SK-N-SH (cell line): ENCODE measurements around the gene UCP3. TPM values are rescaled to one million over a fixed set of nuclear protein-coding genes. Genes with fewer than 3 reads are reported as not detected.

Source experiments
- CTCF ChIA-PET: fragments of 300-600, 350-600 bp; formaldehyde crosslinking; extraction: SDS; loops from one replicate; lab custom pipeline; 2021; lab: Yijun Ruan, JAX
- POLR2A ChIA-PET: fragments of 350-600 bp; sonication (Branson Sonifier 250); formaldehyde crosslinking; extraction: SDS; loops from one replicate; lab custom pipeline; 2020; ENCODE audit warnings: antibody characterized with exemption, inconsistent platforms; lab: Yijun Ruan, JAX
- DNase-seq: peaks from one replicate; pipeline ENCODE4 v3.0.0; 2012
- H2AFZ ChIP-seq: fragments of 200-600 bp; sonication (generic); 2 replicates; pipeline ENCODE4 v1.8.1; 2016; ENCODE audit warnings: antibody characterized with exemption, mild to moderate bottlenecking, low read depth
- H3F3A ChIP-seq: fragments of 200-600 bp; sonication (generic); replicated peaks from 2 replicates; pipeline ENCODE3; 2016; ENCODE audit warnings: antibody characterized with exemption, mild to moderate bottlenecking; ENCODE audit not compliant: insufficient read depth
- H3K27ac ChIP-seq, 2 experiments: fragments of 200-500 bp in 1 of 2; fragments of 200-600 bp in 1 of 2; sonication (Bioruptor generic) in 1 of 2; sonication (generic), shearing (Covaris generic) in 1 of 2; 2 replicates each; pipeline versions ENCODE4 v1.5.1 to v1.6.1; 2014 to 2016; ENCODE audit warnings: low read depth in 2 of 2, inconsistent platforms in 1 of 2, low read length in 1 of 2, mild to moderate bottlenecking in 1 of 2, mixed read lengths in 1 of 2
- H3K27me3 ChIP-seq: fragments of 200-600 bp; sonication (generic), shearing (Covaris generic); 2 replicates; pipeline ENCODE4 v1.6.1; 2016; ENCODE audit warnings: mixed run types; ENCODE audit not compliant: insufficient read depth
- H3K36me3 ChIP-seq, 2 experiments: fragments of 200-500 bp in 1 of 2; fragments of 200-600 bp in 1 of 2; sonication (Bioruptor generic) in 1 of 2; sonication (generic) in 1 of 2; replicated peaks in 1 of 2; 2 replicates each; pipeline versions ENCODE3 to v1.5.1; 2014 to 2016; ENCODE audit warnings: low read length in 1 of 2, mild to moderate bottlenecking in 1 of 2; ENCODE audit not compliant: insufficient read depth in 2 of 2, control insufficient read depth in 1 of 2
- H3K4me1 ChIP-seq, 2 experiments: fragments of 200-500 bp in 1 of 2; fragments of 200-600 bp in 1 of 2; sonication (Bioruptor generic) in 1 of 2; sonication (generic), shearing (Covaris generic) in 1 of 2; 2 replicates each; pipeline versions ENCODE4 v1.5.1 to v1.6.1; 2014 to 2016; ENCODE audit warnings: low read depth in 1 of 2, low read length in 1 of 2, mixed run types in 1 of 2; ENCODE audit not compliant: insufficient read depth in 2 of 2, control insufficient read depth in 1 of 2
- H3K4me2 ChIP-seq: fragments of 200-600 bp; sonication (generic), shearing (Covaris generic); 2 replicates; pipeline ENCODE4 v1.6.1; 2017; ENCODE audit warnings: mixed run types
- H3K4me3 ChIP-seq, 2 experiments: fragments of 200-500 bp in 1 of 2; fragments of 200-600 bp in 1 of 2; sonication (Bioruptor generic) in 1 of 2; sonication (generic), shearing (Covaris generic) in 1 of 2; 2 replicates each; pipeline versions ENCODE4 v1.5.1 to v1.8.1; 2014 to 2016; ENCODE audit warnings: low read depth in 2 of 2, inconsistent platforms in 1 of 2, low read length in 1 of 2, mild to moderate bottlenecking in 1 of 2, mixed read lengths in 1 of 2, moderate library complexity in 1 of 2
- H3K79me2 ChIP-seq: fragments of 200-600 bp; sonication (generic); 2 replicates; pipeline ENCODE4 v1.8.1; 2017; ENCODE audit warnings: mild to moderate bottlenecking; ENCODE audit not compliant: insufficient read depth
- H3K9ac ChIP-seq: fragments of 200-600 bp; sonication (generic); 2 replicates; pipeline ENCODE4 v1.6.1; 2017; ENCODE audit warnings: mixed run types
- H3K9me2 ChIP-seq: fragments of 200-600 bp; sonication (generic); 2 replicates; pipeline ENCODE4 v1.6.1; 2017; ENCODE audit warnings: mixed run types
- H3K9me3 ChIP-seq: fragments of 200-600 bp; sonication (generic); 2 replicates; pipeline ENCODE4 v1.6.1; 2017; ENCODE audit warnings: mixed run types, mild to moderate bottlenecking, moderate library complexity
- H4K20me1 ChIP-seq: fragments of 200-600 bp; sonication (generic); 2 replicates; pipeline ENCODE4 v1.6.1; 2017; ENCODE audit warnings: mild to moderate bottlenecking, mixed run types; ENCODE audit not compliant: insufficient read depth
- CHD2 ChIP-seq: fragments of 150-350 bp; IDR thresholded peaks from 2 replicates; pipeline ENCODE4 v1.6.1; 2018; ENCODE audit warnings: low read length; ENCODE audit not compliant: partially characterized antibody
- GATA2 ChIP-seq: sonication (generic); formaldehyde crosslinking; IDR thresholded peaks from 2 replicates; pipeline ENCODE4 v1.5.0; 2020; ENCODE audit warnings: mild to moderate bottlenecking, missing genetic modification reagents
- NRF1 ChIP-seq: IDR thresholded peaks from 2 replicates; pipeline ENCODE4 v1.6.1; 2012; ENCODE audit warnings: low read depth, mild to moderate bottlenecking, low read length
- POLR2AphosphoS5 ChIP-seq: IDR thresholded peaks from 2 replicates; pipeline ENCODE4 v1.6.1; 2012; ENCODE audit warnings: low read depth, low read length
- REST ChIP-seq: IDR thresholded peaks from 2 replicates; pipeline ENCODE4 v1.6.1; 2012; ENCODE audit warnings: mild to moderate bottlenecking, low read depth, low read length, moderate library complexity
- RXRA ChIP-seq: IDR thresholded peaks from 2 replicates; pipeline ENCODE4 v1.4.0; 2012; ENCODE audit warnings: low read depth, mild to moderate bottlenecking, borderline replicate concordance
- SIN3A ChIP-seq: IDR thresholded peaks from 2 replicates; pipeline ENCODE4 v1.6.1; 2012; ENCODE audit warnings: low read depth, mild to moderate bottlenecking, low read length, moderate library complexity, borderline replicate concordance
- TEAD4 ChIP-seq: IDR thresholded peaks from 2 replicates; pipeline ENCODE4 v1.4.0; 2012; ENCODE audit warnings: mild to moderate bottlenecking, borderline replicate concordance; ENCODE audit not compliant: insufficient read depth
- WGBS: methylation state at CpG from one replicate; pipeline ENCODE4 v1.1.6; 2017; ENCODE audit warnings: low lambda C conversion rate; 5-methylcytosine and 5-hydroxymethylcytosine counted together
- polyA plus RNA-seq, 3 experiments: library from polyadenylated mRNA; depleted of rRNA; stranded (reverse); fragments of >200 nt; gene quantifications; 2 replicates each; pipeline ENCODE4 v1.2.3, GENCODE V29; 2012

The UCP3 gene
- polyA plus RNA-seq, 1 of the 3 experiments (the other 2 are of a cell fraction): 1.2 TPM

GRCh38 chr11:73977856-73978519, 30.9 kb downstream of the UCP3 start:
- CTCF ChIA-PET: interaction anchor here (0.8 to 1.5 kb wide), 2 partner anchors 13 to 46 kb away, joined by 3 to 6 read pairs; no protein-coding TSS in a partner anchor
- H3K4me2 ChIP-seq: no peak overlapping the region
- 98% methylated on average over 17 of the region's 18 CpGs for WGBS

DNA sequence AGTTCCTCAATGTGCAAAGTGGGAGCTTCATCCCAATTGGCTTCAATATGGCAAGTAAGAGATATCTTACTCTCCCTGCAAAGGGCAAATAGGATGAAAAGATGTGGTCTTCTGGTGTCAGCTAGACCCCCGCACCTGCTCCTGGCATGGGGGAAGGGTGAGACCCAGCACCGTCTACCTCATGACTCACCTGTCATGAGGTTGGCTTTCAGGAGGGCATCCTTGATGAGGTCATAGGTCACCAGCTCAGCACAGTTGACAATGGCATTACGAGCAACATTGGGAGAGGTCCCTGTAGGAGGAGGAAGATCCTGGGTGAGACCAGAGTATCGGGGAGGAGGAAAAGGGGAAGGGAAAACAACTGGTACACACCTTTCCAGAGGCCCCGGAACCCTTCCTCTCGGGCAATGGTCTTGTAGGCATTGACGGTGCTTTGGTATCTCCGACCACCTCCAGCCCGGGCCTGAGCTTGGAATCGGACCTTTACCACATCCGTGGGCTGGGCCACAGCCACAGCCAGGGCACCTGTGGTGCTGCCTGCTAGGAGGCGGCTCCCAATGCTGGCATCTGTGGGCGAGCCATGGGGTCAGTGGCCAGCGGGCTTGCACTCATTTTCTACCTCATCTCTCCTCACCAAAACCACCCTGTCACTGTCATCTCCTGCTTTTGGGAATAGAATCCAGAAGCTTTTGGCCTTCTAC, 32.3 kb downstream of the UCP3 start:
- Histone ChIP-seq H3K9ac (no peak overlapping the region), H3K9me3 (no peaks in the 10 kb centered on the region), H3K9me2 (no peaks in the 10 kb centered on the region), H4K20me1 (no peaks in the 10 kb centered on the region), H3F3A (peaks cover 3% of the 10 kb centered on the region), H3K27me3 (no peaks in the 10 kb centered on the region), H3K79me2 (peaks cover 4% of the 10 kb centered on the region; the same call in 1 of the 2 replicates), H2AFZ (no peak overlapping the region), H3K36me3 (peaks cover 4 to 42% of the 10 kb centered on the region in 2 experiments), H3K4me2 (no peak overlapping the region), H3K4me1 (peaks cover 0 to 10% of the 10 kb centered on the region in 2 experiments; a peak in 1 of 4 replicates), H3K4me3 (no peak overlapping the region), H3K27ac (no peak overlapping the region)
- no peak for TF ChIP-seq GATA2 (CRISPR knock-in tag)
- TF ChIP-seq NRF1: no peak
- no peak for TF ChIP-seq RXRA
- no peak for TF ChIP-seq POLR2AphosphoS5
- TF ChIP-seq REST: no peak
- TF ChIP-seq CHD2: no peak
- TF ChIP-seq SIN3A: no peak
- ChIA-PET POLR2A (no interaction called here), CTCF (interaction anchor here (1.3 kb wide), 1 partner anchor 13 kb away, joined by 3 read pairs; no protein-coding TSS in a partner anchor)
- 89% methylated on average over 11 of the region's 14 CpGs for WGBS
- no peak for DNase-seq

More at GRCh38 chr11:73977856-73978519, 30.9 kb downstream of the UCP3 start:
- Histone ChIP-seq H3K79me2 (peaks cover 8% of the 10 kb centered on the region; the same call in 1 of the 2 replicates), H3K4me1 (peaks cover 0 to 14% of the 10 kb centered on the region in 2 experiments; a peak in 1 of 4 replicates), H4K20me1 (no peaks in the 10 kb centered on the region), H3F3A (peaks cover 2% of the 10 kb centered on the region), H3K27ac (no peak overlapping the region), H3K9me2 (no peaks in the 10 kb centered on the region), H3K9me3 (no peaks in the 10 kb centered on the region), H3K9ac (no peak overlapping the region), H3K36me3 (peaks cover 4 to 42% of the 10 kb centered on the region in 2 experiments), H3K4me3 (no peak overlapping the region), H2AFZ (no peak overlapping the region), H3K27me3 (no peaks in the 10 kb centered on the region)
- no peak for TF ChIP-seq TEAD4
- no peak for DNase-seq
- POLR2A ChIA-PET: no interaction called here
